Breast epithelium (tissue), 3 donors: ENCODE results near the gene ABCC1.

Experiments
- CTCF ChIP-seq, 3 donors: fragments of 450-650 bp; IDR thresholded peaks; one replicate each; pipeline ENCODE4 v1.5.1; 2016 to 2017; ENCODE audit warnings: antibody characterized with exemption in 3 of 3, mild to moderate bottlenecking in 3 of 3, moderate library complexity in 3 of 3
- POLR2A ChIP-seq: fragments of 450-650 bp; IDR thresholded peaks from one replicate; pipeline ENCODE4 v1.6.1; 2016; ENCODE audit warnings: antibody characterized with exemption, mild to moderate bottlenecking, moderate library complexity
- POLR2AphosphoS5 ChIP-seq, 3 donors: sonication (generic); formaldehyde crosslinking; IDR thresholded peaks; one replicate each; pipeline ENCODE4 v1.6.1; 2017; ENCODE audit warnings: antibody characterized with exemption in 3 of 3

GRCh38 chr16:16021020-16021419 lies 71.6 kb downstream of the ABCC1 start:
- TF ChIP-seq POLR2A (no peak), CTCF (IDR thresholded peaks at IDR 0.05) (no peak), POLR2AphosphoS5 (IDR thresholded peaks at IDR 0.05) (no peak)
